Adrenal gland (tissue), 12 donors: ENCODE results near the gene PLEKHG4B. TPM values are rescaled to one million over a fixed set of nuclear protein-coding genes. Genes with fewer than 3 reads are reported as not detected.
"Not testable (repeated sequence)": the region's sequence is repeated elsewhere in the genome, so short reads cannot be mapped to it uniquely, and the experiment has no call there.

ENCODE experiments used
- DNase-seq, 7 donors: peaks; one replicate each; pipeline ENCODE4 v3.0.0-alpha.2; 2019 to 2020
- H3K27ac ChIP-seq, 5 donors: fragments of 200-600 bp; sonication (generic) in 4 of 5; 1 replicate in 3 of 5; 2 replicates in 2 of 5; pipeline versions ENCODE4 v1.5.1 to v1.8.0; 2016 to 2020; ENCODE audit warnings: mild to moderate bottlenecking in 1 of 5
- H3K27me3 ChIP-seq: fragments of 200-600 bp; 2 replicates; pipeline ENCODE4 v1.8.0; 2021
- H3K36me3 ChIP-seq, 2 donors: fragments of 200-600 bp; replicated peaks in 1 of 2; 1 replicate in 1 of 2; 2 replicates in 1 of 2; pipeline versions ENCODE4 v1.5.1 to v1.8.0; 2018 to 2022
- H3K4me1 ChIP-seq, 2 donors: fragments of 200-600 bp; replicated peaks in 1 of 2; 1 replicate in 1 of 2; 2 replicates in 1 of 2; pipeline versions ENCODE4 v1.5.1 to v1.8.0; 2018 to 2021
- H3K4me3 ChIP-seq, 4 donors: fragments of 200-600 bp; sonication (generic) in 3 of 4; one replicate each; pipeline ENCODE4 v1.5.1; 2016 to 2018
- H3K9me3 ChIP-seq, 3 donors: fragments of 200-600 bp; sonication (generic) in 1 of 3; replicated peaks in 1 of 3; 1 replicate in 2 of 3; 2 replicates in 1 of 3; pipeline versions ENCODE4 v1.5.1 to v1.8.0; 2016 to 2021
- POLR2A ChIP-seq, 2 donors: fragments of 450-650 bp; IDR thresholded peaks; one replicate each; pipeline ENCODE4 v1.6.1; 2017; ENCODE audit warnings: antibody characterized with exemption in 2 of 2, mild to moderate bottlenecking in 2 of 2, moderate library complexity in 1 of 2
- WGBS, 4 donors: extraction: QIAGEN DNeasy Blood & Tissue Kit in 2 of 4; methylation state at CpG; one replicate each; pipeline versions ENCODE4 v1.1.5 to v1.1.7; 2013 to 2017; 5-methylcytosine and 5-hydroxymethylcytosine counted together
- intact Hi-C, 2 donors: fragments of 100-400 bp; cut with DNase I; formaldehyde crosslinking; loops; one replicate each; pipeline versions ENCODE4 v1.14.1 to v1.15.0; 2022 to 2023
- polyA plus RNA-seq, 3 donors: library from polyadenylated mRNA; stranded (reverse); fragments of 200-250 nt in 2 of 3; fragments of 350-450 nt in 1 of 3; fragmentation: Illumina TruSeq in 1 of 3; extraction: RNeasy Lipid Tissue Mini Kit (QIAGEN cat#74804) in 1 of 3; gene quantifications; one replicate each; pipeline ENCODE4 v1.2.3, GENCODE V29; 2013 to 2014
- total RNA-seq, 9 donors: library from RNA; depleted of rRNA in 4 of 9; stranded (reverse); fragments of >200 nt in 4 of 9; fragments of 120-200 nt in 1 of 9; fragmentation: NEBNext Ultra II Directional in 1 of 9; extraction: Animal tissue kit (Norgen Biotek cat#: 25700) in 1 of 9; gene quantifications; one replicate each; pipeline versions ENCODE4 v1.1.0 to v1.2.4, GENCODE V29; 2013 to 2023
- TF ChIP-seq, protein P1 (sequence below), 6 experiments: fragments of 450-650 bp in 4 of 6; fragments of 200-600 bp in 2 of 6; sonication (generic) in 1 of 6; IDR thresholded peaks; 1 replicate in 5 of 6; 2 replicates in 1 of 6; pipeline versions ENCODE4 v1.5.1 to v1.8.0; 2016 to 2021; ENCODE audit warnings: antibody characterized with exemption in 6 of 6, mild to moderate bottlenecking in 2 of 6, moderate library complexity in 1 of 6
- donor health status: healthy with polysubstance abuse.
- donor health status: Bipolar disorder and iron deficiency.
- donor health status: DM: yes; HTN: yes; CAD: no.
- donor health status: DM: no; HTN: no; CAD: no.
- donor health status: DM: no; HTN: no; CAD: no.
- donor health status: DM: yes; HTN: yes; CAD: no.

PLEKHG4B gene
- total and polyA plus RNA-seq, 12 donors = 0.03 to 3.4 (median 0.12) TPM

DNA sequence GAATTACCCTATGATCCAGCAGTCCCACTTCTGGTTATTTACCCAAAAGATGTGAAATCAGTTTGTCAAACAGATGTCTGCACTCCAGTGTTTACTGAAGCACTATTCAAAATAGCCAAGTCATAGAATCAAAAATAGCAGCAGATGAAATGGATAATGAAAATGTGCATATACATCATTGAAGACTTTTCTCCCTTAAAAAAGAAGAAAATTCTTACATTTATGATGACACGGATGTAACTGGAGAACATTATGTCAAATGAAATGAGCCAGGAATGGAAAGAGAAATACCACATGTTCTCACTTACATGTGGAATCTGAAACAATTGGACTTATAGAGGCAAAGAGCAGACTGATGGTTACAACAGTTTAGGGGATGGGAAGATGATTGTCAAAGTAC, 21.5 kb upstream of the PLEKHG4B start:
- no peak overlapping the region for H3K27ac ChIP-seq
- intact Hi-C loops = no loop called here
- no peaks in the 10 kb centered on the region for H3K36me3 ChIP-seq
- H3K9me3 ChIP-seq = no peaks in the 10 kb centered on the region
- 73 to 85% (median 80%) methylated on average over 1 of the region's 1 CpG for WGBS, 4 donors
- H3K27me3 ChIP-seq = no peaks in the 10 kb centered on the region
- TF ChIP-seq, protein P1, sequence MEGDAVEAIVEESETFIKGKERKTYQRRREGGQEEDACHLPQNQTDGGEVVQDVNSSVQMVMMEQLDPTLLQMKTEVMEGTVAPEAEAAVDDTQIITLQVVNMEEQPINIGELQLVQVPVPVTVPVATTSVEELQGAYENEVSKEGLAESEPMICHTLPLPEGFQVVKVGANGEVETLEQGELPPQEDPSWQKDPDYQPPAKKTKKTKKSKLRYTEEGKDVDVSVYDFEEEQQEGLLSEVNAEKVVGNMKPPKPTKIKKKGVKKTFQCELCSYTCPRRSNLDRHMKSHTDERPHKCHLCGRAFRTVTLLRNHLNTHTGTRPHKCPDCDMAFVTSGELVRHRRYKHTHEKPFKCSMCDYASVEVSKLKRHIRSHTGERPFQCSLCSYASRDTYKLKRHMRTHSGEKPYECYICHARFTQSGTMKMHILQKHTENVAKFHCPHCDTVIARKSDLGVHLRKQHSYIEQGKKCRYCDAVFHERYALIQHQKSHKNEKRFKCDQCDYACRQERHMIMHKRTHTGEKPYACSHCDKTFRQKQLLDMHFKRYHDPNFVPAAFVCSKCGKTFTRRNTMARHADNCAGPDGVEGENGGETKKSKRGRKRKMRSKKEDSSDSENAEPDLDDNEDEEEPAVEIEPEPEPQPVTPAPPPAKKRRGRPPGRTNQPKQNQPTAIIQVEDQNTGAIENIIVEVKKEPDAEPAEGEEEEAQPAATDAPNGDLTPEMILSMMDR (IDR thresholded peaks at IDR 0.05) = no peak
- no peak for TF ChIP-seq POLR2A (IDR thresholded peaks at IDR 0.05)
- no peak overlapping the region for H3K4me3 ChIP-seq
- no peak for DNase-seq
- H3K4me1 ChIP-seq = no peaks in the 10 kb centered on the region

DNA sequence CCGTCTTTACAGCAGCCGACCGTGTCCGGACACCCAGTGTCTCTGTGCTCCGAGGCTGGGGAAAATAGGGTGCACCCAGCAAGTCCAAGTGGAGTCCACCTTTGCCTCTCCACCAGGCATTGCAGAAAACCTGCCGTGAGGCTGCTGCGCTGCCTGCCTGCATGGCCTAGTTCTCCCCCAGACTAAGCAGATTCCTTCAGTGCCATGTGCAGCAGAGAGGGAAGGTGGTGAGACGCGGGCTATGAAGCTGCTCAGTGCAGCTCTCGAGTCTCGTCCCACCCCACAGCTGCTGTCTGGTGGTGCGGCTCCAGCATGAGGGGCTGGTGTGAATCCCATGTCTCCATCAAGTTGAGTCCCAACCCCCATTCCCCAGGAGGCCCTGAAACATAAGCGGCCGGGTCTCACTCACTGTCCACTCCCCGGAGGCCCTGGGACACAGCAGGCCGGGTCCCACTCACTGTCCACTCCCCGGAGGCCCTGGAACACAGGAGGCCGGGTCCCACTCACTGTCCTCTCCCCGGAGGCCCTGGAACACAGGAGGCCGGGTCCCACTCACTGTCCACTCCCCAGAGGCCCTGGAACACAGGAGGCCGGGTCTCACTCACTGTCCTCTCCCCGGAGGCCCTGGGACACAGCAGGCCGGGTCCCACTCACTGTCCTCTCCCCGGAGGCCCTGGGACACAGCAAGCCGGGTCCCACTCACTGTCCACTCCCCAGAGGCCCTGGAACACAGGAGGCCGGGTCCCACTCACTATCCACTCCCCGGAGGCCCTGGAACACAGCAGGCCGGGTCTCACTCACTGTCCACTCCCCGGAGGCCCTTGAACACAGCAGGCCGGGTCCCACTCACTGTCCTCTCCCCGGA, 19.4 kb upstream of the PLEKHG4B start:
- DNase-seq, H3K27me3 ChIP-seq, H3K9me3 ChIP-seq, intact Hi-C loops, H3K4me1 ChIP-seq, H3K36me3 ChIP-seq, H3K4me3 ChIP-seq, H3K27ac ChIP-seq: not testable (repeated sequence)
- 82 to 93% (median 89%) methylated on average over 8 to 31 of the region's 31 CpGs for WGBS, 4 donors

DNA sequence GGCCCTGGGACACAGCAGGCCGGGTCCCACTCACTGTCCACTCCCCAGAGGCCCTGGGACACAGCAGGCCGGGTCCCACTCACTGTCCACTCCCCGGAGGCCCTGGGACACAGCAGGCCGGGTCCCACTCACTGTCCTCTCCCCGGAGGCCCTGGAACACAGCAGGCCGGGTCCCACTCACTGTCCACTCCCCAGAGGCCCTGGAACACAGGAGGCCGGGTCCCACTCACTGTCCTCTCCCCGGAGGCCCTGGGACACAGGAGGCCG, 18.9 kb upstream of the PLEKHG4B start:
- H3K27ac ChIP-seq, H3K9me3 ChIP-seq, intact Hi-C loops, H3K36me3 ChIP-seq, H3K4me1 ChIP-seq, DNase-seq, H3K4me3 ChIP-seq, H3K27me3 ChIP-seq: not testable (repeated sequence)
- WGBS, 4 donors = 75 to 84% (median 82%) methylated on average over 5 to 6 of the region's 9 CpGs; no CpG with 5 or more reads in 1 of the 4 donors

DNA sequence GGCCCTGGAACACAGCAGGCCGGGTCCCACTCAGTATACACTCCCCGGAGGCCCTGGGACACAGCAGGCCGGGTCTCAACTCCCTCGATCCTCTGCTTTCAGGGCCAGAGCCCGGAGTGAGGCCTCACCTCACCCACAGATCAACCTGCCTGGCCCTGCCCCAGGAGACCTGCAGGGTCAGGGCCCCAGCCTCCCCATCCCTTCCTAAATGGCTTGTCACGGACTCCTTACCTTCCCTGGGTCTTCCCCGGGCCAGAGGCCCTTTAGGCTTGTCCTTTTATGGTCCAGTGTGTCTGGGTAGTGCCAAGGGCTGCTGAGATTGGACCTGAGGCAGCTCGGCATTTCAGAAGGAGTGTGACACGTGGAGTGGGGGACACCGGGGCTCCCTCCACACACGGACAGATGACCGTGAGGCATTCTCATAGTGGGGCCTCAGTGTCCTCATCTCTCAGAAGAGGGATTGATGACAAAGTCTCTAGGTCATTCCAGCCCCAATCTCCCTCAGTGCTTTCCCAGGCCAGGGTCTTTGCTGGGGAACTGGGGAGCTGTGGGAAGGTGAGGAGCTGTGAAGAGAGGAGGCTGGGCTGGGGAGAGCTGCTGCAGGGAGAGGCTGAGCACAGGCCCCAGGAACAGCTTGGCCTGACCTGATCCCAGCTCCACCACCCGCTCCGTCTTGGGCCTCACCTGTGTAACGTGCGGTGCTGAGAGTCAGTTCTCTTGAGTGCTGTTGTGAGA, 18.0 kb upstream of the PLEKHG4B start:
- WGBS, 4 donors = 83 to 90% (median 88%) methylated on average over 10 to 16 of the region's 16 CpGs
- intact Hi-C loops = no loop called here
- Histone ChIP-seq H3K4me1 (no peaks in the 10 kb centered on the region), H3K4me3 (no peak overlapping the region), H3K27ac (no peak overlapping the region), H3K36me3 (no peaks in the 10 kb centered on the region), H3K27me3 (no peaks in the 10 kb centered on the region), H3K9me3 (no peaks in the 10 kb centered on the region)
- no peak for DNase-seq
- TF ChIP-seq POLR2A (IDR thresholded peaks at IDR 0.05) = no peak
- TF ChIP-seq, protein P1 (IDR thresholded peaks at IDR 0.05) = no peak

DNA sequence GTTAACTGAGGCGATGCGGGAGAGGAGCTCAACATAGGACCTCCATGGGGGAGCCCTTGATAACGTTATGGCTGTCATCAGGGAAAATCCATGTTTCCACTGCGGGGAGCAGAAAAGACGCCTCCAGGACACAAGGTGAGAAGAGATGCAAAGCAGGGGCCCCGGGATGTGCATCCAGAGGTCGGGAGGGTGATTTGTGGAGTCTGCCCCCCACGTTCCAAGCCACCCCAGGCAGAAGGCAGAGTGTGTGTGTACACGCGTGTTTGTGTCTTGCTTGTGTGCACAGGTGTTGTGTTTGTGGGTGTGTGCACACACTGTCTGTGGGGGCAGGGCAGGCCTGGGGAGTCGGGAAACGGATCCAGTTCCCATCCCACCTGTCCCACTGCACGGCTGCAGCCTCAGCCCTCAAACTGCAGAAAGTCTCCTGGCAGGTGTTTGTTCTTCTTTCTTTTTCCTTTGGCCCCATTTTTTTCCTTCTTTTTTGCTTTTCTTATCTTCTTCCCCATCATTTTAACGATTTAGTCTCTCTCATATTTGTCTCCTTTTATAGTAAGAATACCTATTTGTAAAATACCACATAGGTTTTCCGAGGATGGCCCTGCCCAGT, 17.4 kb upstream of the PLEKHG4B start:
- Histone ChIP-seq H3K4me3 (no peak overlapping the region), H3K9me3 (no peaks in the 10 kb centered on the region), H3K27ac (no peak overlapping the region), H3K27me3 (no peaks in the 10 kb centered on the region), H3K4me1 (no peaks in the 10 kb centered on the region), H3K36me3 (no peaks in the 10 kb centered on the region)
- no peak for TF ChIP-seq POLR2A (IDR thresholded peaks at IDR 0.05)
- TF ChIP-seq, protein P1 (IDR thresholded peaks at IDR 0.05) = no peak
- intact Hi-C loops = no loop called here
- no peak for DNase-seq
- WGBS, 4 donors = 80 to 87% (median 84%) methylated on average over 15 of the region's 15 CpGs
